Calu3 (cell line): Measurements from ENCODE around the gene POLR2A. TPM values are rescaled to one million over a fixed set of nuclear protein-coding genes. Genes with fewer than 3 reads are reported as not detected.

ENCODE experiments used
- BruUV-seq: library from RNA; stranded (reverse); fragments of 400-500 nt; replicated peaks from 2 replicates; lab custom pipeline; 2021; lab: Mats Ljungman, UMichigan
- CTCF ChIA-PET: fragments of 300-600 bp; sonication (Branson Sonifier 250); formaldehyde crosslinking; loops from one replicate; lab custom pipeline; 2022; ENCODE audit warnings: antibody characterized with exemption; lab: Charles Lee
- DNase-seq: peaks from one replicate; pipeline ENCODE4 v3.0.0; 2022
- H3K27ac Mint-ChIP-seq: one replicate; pipeline ENCODE4 v1.8.0; 2022; ENCODE audit warnings: mixed read lengths; ENCODE audit not compliant: unreplicated experiment
- H3K27me3 Mint-ChIP-seq: one replicate; pipeline ENCODE4 v1.8.0; 2022; ENCODE audit warnings: mixed read lengths; ENCODE audit not compliant: unreplicated experiment
- H3K36me3 Mint-ChIP-seq: one replicate; pipeline ENCODE4 v1.8.0; 2022; ENCODE audit warnings: mild to moderate bottlenecking, moderate library complexity, mixed read lengths; ENCODE audit not compliant: insufficient read depth, unreplicated experiment
- H3K4me1 Mint-ChIP-seq: one replicate; pipeline ENCODE4 v1.8.0; 2022; ENCODE audit warnings: mild to moderate bottlenecking, low read depth, mixed read lengths; ENCODE audit not compliant: unreplicated experiment
- H3K4me3 Mint-ChIP-seq: one replicate; pipeline ENCODE4 v1.8.0; 2022; ENCODE audit warnings: mild to moderate bottlenecking, low read depth, moderate library complexity, mixed read lengths; ENCODE audit not compliant: unreplicated experiment
- H3K9me3 Mint-ChIP-seq: one replicate; pipeline ENCODE4 v1.8.0; 2022; ENCODE audit warnings: low read depth, mixed read lengths; ENCODE audit not compliant: unreplicated experiment
- intact Hi-C: fragments of 100-400 bp; cut with micrococcal nuclease; formaldehyde crosslinking; loops from one replicate; pipeline ENCODE4 v1.10.0; 2022; ENCODE audit not compliant: unreplicated experiment
- total RNA-seq: library from RNA; stranded (reverse); gene quantifications from 2 replicates; pipeline ENCODE4 v1.2.3, GENCODE V29; 2022
- TF ChIP-seq, protein P1 (sequence below): fragments of 200-600 bp; IDR thresholded peaks from one replicate; pipeline ENCODE4 v1.8.0; 2022; ENCODE audit warnings: antibody characterized with exemption; ENCODE audit not compliant: unreplicated experiment

The POLR2A gene
- total RNA-seq, 1 experiment from 2014 or later: 89.0 TPM

DNA sequence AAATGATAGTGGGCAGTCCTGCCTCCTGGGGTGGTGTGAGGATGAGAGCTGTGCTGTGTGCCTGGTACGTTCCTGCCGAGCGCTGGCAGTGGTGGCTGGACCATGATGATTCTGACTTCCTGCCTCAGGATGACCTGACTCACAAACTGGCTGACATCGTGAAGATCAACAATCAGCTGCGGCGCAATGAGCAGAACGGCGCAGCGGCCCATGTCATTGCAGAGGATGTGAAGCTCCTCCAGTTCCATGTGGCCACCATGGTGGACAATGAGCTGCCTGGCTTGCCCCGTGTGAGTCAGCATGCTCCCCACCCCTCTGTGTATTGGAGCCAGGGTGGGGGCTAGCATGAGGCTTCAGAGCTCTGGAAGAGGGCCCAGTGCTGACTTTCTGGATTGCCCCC, 13.1 kb downstream of the POLR2A start:
- TF ChIP-seq, protein P1, sequence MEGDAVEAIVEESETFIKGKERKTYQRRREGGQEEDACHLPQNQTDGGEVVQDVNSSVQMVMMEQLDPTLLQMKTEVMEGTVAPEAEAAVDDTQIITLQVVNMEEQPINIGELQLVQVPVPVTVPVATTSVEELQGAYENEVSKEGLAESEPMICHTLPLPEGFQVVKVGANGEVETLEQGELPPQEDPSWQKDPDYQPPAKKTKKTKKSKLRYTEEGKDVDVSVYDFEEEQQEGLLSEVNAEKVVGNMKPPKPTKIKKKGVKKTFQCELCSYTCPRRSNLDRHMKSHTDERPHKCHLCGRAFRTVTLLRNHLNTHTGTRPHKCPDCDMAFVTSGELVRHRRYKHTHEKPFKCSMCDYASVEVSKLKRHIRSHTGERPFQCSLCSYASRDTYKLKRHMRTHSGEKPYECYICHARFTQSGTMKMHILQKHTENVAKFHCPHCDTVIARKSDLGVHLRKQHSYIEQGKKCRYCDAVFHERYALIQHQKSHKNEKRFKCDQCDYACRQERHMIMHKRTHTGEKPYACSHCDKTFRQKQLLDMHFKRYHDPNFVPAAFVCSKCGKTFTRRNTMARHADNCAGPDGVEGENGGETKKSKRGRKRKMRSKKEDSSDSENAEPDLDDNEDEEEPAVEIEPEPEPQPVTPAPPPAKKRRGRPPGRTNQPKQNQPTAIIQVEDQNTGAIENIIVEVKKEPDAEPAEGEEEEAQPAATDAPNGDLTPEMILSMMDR: no peak
- Mint-ChIP-seq H3K9me3 (no peaks in the 10 kb centered on the region), H3K27ac (no peak overlapping the region), H3K27me3 (no peaks in the 10 kb centered on the region), H3K36me3 (peaks cover 45% of the 10 kb centered on the region), H3K4me1 (peaks cover 9% of the 10 kb centered on the region), H3K4me3 (no peak overlapping the region)
- no peak for DNase-seq
- CTCF ChIA-PET: no interaction called here
- intact Hi-C loops: no loop called here
- BruUV-seq: no TSS peak

DNA sequence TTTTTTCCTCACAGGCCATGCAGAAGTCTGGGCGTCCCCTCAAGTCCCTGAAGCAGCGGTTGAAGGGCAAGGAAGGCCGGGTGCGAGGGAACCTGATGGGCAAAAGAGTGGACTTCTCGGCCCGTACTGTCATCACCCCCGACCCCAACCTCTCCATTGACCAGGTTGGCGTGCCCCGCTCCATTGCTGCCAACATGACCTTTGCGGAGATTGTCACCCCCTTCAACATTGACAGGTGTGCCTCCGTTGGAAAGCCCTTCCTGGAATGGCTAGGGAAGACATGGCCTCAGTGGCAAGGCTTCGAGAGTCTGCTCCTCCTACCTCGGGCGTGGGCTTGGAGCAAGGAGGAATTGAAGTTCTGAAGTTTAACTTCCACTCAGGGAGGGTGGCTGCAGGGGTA, 13.5 kb downstream of the POLR2A start:
- no TSS peak for BruUV-seq
- H3K4me1 Mint-ChIP-seq: peaks cover 9% of the 10 kb centered on the region
- no peak overlapping the region for H3K27ac Mint-ChIP-seq
- CTCF ChIA-PET: no interaction called here
- TF ChIP-seq, protein P1: no peak
- DNase-seq: no peak
- H3K27me3 Mint-ChIP-seq: no peaks in the 10 kb centered on the region
- H3K36me3 Mint-ChIP-seq: peaks cover 47% of the 10 kb centered on the region
- intact Hi-C loops: no loop called here
- H3K4me3 Mint-ChIP-seq: no peak overlapping the region
- no peaks in the 10 kb centered on the region for H3K9me3 Mint-ChIP-seq

DNA sequence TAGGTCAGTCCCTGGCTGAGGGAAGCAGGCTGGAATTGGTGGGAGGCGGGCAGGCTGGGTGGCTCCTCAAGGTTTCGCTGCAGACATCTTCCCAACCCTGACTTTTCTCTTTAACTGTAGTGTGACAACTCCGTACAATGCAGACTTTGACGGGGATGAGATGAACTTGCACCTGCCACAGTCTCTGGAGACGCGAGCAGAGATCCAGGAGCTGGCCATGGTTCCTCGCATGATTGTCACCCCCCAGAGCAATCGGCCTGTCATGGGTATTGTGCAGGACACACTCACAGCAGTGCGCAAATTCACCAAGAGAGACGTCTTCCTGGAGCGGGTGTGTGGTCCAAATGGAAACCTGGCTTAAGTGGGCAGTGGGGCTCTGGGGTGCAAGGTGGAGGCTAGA, 15.0 kb downstream of the POLR2A start:
- no TSS peak for BruUV-seq
- peaks cover 39% of the 10 kb centered on the region for H3K36me3 Mint-ChIP-seq
- no peaks in the 10 kb centered on the region for H3K4me1 Mint-ChIP-seq
- no peak overlapping the region for H3K4me3 Mint-ChIP-seq
- TF ChIP-seq, protein P1: no peak
- H3K27me3 Mint-ChIP-seq: no peaks in the 10 kb centered on the region
- H3K9me3 Mint-ChIP-seq: no peaks in the 10 kb centered on the region
- intact Hi-C loops: no loop called here
- H3K27ac Mint-ChIP-seq: no peak overlapping the region
- DNase-seq: no peak
- CTCF ChIA-PET: no interaction called here

DNA sequence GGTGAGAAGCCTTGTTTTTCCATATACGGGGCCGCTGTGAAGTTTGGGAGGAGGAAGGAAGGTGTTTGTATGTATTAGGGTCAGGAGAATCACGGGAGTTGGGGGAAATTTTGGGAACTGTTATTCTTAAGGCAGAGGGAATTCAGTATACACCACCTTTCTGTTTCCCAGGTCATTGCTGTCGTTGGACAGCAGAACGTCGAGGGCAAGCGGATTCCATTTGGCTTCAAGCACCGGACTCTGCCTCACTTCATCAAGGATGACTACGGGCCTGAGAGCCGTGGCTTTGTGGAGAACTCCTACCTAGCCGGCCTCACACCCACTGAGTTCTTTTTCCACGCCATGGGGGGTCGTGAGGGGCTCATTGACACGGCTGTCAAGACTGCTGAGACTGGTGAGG, 17.6 kb downstream of the POLR2A start:
- Mint-ChIP-seq H3K27ac (no peak overlapping the region), H3K27me3 (no peaks in the 10 kb centered on the region), H3K9me3 (no peaks in the 10 kb centered on the region), H3K36me3 (peaks cover 38% of the 10 kb centered on the region), H3K4me1 (no peaks in the 10 kb centered on the region), H3K4me3 (no peak overlapping the region)
- no peak for DNase-seq
- CTCF ChIA-PET: interaction anchor here (0.5 kb wide), 1 partner anchor 164 kb away, joined by 8 read pairs; no protein-coding TSS in a partner anchor
- intact Hi-C loops: no loop called here
- TF ChIP-seq, protein P1: no peak
- BruUV-seq: no TSS peak
